Lower leg skin (tissue), 4 donors: ENCODE results near the gene CLDN19. TPM values are rescaled to one million over a fixed set of nuclear protein-coding genes. Genes with fewer than 3 reads are reported as not detected.
"Not testable (repeated sequence)": the region's sequence is repeated elsewhere in the genome, so short reads cannot be mapped to it uniquely, and the experiment has no call there.

Experiments
- DNase-seq, 2 donors: peaks; one replicate each; pipeline ENCODE4 v3.0.0-alpha.2; 2019; ENCODE audit warnings: low spot score in 2 of 2
- H3K4me3 ChIP-seq: fragments of 200-600 bp; sonication (generic); 2 replicates; pipeline ENCODE4 v1.5.1; 2017; ENCODE audit warnings: mild to moderate bottlenecking, low read depth; ENCODE audit not compliant: poor library complexity, severe bottlenecking
- CTCF ChIP-seq, 3 donors: fragments of 450-650 bp; IDR thresholded peaks; one replicate each; pipeline ENCODE4 v1.5.1; 2016; ENCODE audit warnings: antibody characterized with exemption in 3 of 3, mild to moderate bottlenecking in 3 of 3, moderate library complexity in 2 of 3
- POLR2A ChIP-seq, 2 donors: fragments of 450-650 bp; IDR thresholded peaks; one replicate each; pipeline ENCODE4 v1.6.1; 2016 to 2017; ENCODE audit warnings: antibody characterized with exemption in 2 of 2, mild to moderate bottlenecking in 1 of 2, moderate library complexity in 1 of 2
- WGBS, 2 donors: methylation state at CpG; one replicate each; pipeline ENCODE4 v1.1.5; 2018; 5-methylcytosine and 5-hydroxymethylcytosine counted together
- intact Hi-C: fragments of 100-400 bp; cut with DNase I; formaldehyde crosslinking; loops from one replicate; pipeline ENCODE4 v1.15.0; 2023; ENCODE audit warnings: low total_unique reads
- total RNA-seq, 4 donors: library from RNA; depleted of rRNA; stranded (reverse); fragments of >200 nt; gene quantifications; one replicate each; pipeline ENCODE4 v1.1.0, GENCODE V29; 2016

CLDN19 gene
- total RNA-seq, 4 donors from 2014 or later, result 0.12 to 1.2 (median 0.18) TPM

- TF ChIP-seq CTCF (IDR thresholded peaks at IDR 0.05) (no peak), POLR2A (IDR thresholded peaks at IDR 0.05) (no peak)
- H3K4me3 ChIP-seq, result no peak overlapping the region
- intact Hi-C loops, result no loop called here
- DNase-seq, result peak in 1 of 2 donors; percentile 82
- WGBS, 2 donors, result 90 to 93% methylated on average over 11 to 12 of the region's 12 CpGs
Measured at GRCh38 chr1:42733415-42734200, 6.4 kb downstream of the CLDN19 start.

GRCh38 chr1:42732126-42732680 lies 7.8 kb downstream of the CLDN19 start:
- no peak for TF ChIP-seq CTCF (IDR thresholded peaks at IDR 0.05)
- TF ChIP-seq POLR2A (IDR thresholded peaks at IDR 0.05), result no peak
- intact Hi-C loops, result no loop called here
- no peak overlapping the region for H3K4me3 ChIP-seq
- WGBS, 2 donors, result 74 to 79% methylated on average over 10 of the region's 10 CpGs
- DNase-seq, result peak in 1 of 2 donors; percentile 68

- intact Hi-C loops, result no loop called here
- TF ChIP-seq POLR2A (IDR thresholded peaks at IDR 0.05), result no peak
- no peak for TF ChIP-seq CTCF (IDR thresholded peaks at IDR 0.05)
- H3K4me3 ChIP-seq, result no peak overlapping the region
- WGBS, 2 donors, result 51 to 61% methylated on average over 3 of the region's 3 CpGs
- DNase-seq, result peak in 1 of 2 donors; percentile 48
Measured at GRCh38 chr1:42731585-42731984, 8.5 kb downstream of the CLDN19 start.

- 59 to 70% methylated on average over 4 of the region's 4 CpGs for WGBS, 2 donors
- intact Hi-C loops, result no loop called here
- DNase-seq, result peak in 1 of 2 donors; percentile 28
- TF ChIP-seq CTCF (IDR thresholded peaks at IDR 0.05), result no peak
- no peak for TF ChIP-seq POLR2A (IDR thresholded peaks at IDR 0.05)
- no peak overlapping the region for H3K4me3 ChIP-seq
Measured at GRCh38 chr1:42730988-42731387, 9.0 kb downstream of the CLDN19 start.

GRCh38 chr1:42730002-42730401 lies 10.0 kb downstream of the CLDN19 start:
- WGBS, 2 donors, result 88 to 89% methylated on average over 3 of the region's 3 CpGs
- intact Hi-C loops, result no loop called here
- TF ChIP-seq POLR2A (IDR thresholded peaks at IDR 0.05) (no peak), CTCF (IDR thresholded peaks at IDR 0.05) (no peak)
- H3K4me3 ChIP-seq, result no peak overlapping the region
- DNase-seq, result peak in 1 of 2 donors; percentile 56

GRCh38 chr1:42725820-42726219 lies 14.2 kb downstream of the CLDN19 start:
- intact Hi-C loops, H3K4me3 ChIP-seq: not testable (repeated sequence)
- peak in 1 of 2 donors; percentile 45 for DNase-seq
- WGBS, 2 donors, result 93 to 99% methylated on average over 4 of the region's 4 CpGs
